ENCODE measurements around the gene PSMC2. TPM values are rescaled to one million over a fixed set of nuclear protein-coding genes. Genes with fewer than 3 reads are reported as not detected.

PSMC2 gene
- polyA plus RNA-seq, 4 donors, result 80.0 to 112 (median 101) TPM

Other genes starting within 250 kb of the PSMC2 start
- 10 to 100 TPM in 3 of 4 donors, 1 to 10 TPM in 1; 8.9 to 62.0 (median 18.1) TPM for gene NAPEPLD, start 198.5 kb upstream of the PSMC2 start, polyA plus RNA-seq
- gene PMPCB, start 50.2 kb upstream of the PSMC2 start, polyA plus RNA-seq, result 10 to 100 TPM; 53.8 to 89.2 (median 60.9) TPM
- 10 to 100 TPM; 22.2 to 36.3 (median 31.2) TPM for gene DNAJC2, start 2.9 kb upstream of the PSMC2 start, polyA plus RNA-seq
- gene SLC26A5, start 98.6 kb downstream of the PSMC2 start, polyA plus RNA-seq, result under 1 TPM in 2 of 4 donors, not detected in 2; 0.03 to 0.12 TPM